Ovary (tissue), 3 donors: ENCODE data around the gene GALNT10.

Experiments used
- EP300 ChIP-seq: sonication (generic); formaldehyde crosslinking; IDR thresholded peaks from one replicate; pipeline ENCODE4 v1.6.1; 2017; ENCODE audit warnings: antibody characterized with exemption
- TF ChIP-seq, protein P1 (sequence below), 3 donors: fragments of 450-650 bp in 2 of 3; fragments of 200-600 bp in 1 of 3; IDR thresholded peaks; one replicate each; pipeline versions ENCODE4 v1.5.1 to v1.8.0; 2016 to 2022; ENCODE audit warnings: antibody characterized with exemption in 3 of 3, mild to moderate bottlenecking in 1 of 3
- donor health status: DM: no; HTN: no; CAD: no.

DNA sequence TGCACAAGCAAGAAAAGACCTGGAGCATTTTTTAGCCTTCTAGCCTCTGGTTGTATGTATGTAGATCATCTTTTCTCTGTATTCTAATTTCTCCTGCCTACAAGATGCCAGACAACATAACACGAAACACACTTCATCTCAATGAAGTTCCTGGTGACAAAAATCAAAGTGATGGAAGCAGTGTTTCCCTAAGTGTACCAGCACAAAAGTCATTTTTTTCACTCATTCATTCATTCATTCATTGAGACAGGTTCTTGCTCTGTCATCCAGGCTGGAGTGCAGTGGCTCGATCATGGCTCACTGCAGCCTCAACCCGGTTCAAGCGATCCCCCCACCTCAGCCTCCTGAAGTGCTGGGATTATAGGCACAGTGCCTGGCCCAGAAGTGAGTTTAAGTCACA, 183.7 kb downstream of the GALNT10 start:
- TF ChIP-seq EP300 = no peak
- TF ChIP-seq, protein P1, sequence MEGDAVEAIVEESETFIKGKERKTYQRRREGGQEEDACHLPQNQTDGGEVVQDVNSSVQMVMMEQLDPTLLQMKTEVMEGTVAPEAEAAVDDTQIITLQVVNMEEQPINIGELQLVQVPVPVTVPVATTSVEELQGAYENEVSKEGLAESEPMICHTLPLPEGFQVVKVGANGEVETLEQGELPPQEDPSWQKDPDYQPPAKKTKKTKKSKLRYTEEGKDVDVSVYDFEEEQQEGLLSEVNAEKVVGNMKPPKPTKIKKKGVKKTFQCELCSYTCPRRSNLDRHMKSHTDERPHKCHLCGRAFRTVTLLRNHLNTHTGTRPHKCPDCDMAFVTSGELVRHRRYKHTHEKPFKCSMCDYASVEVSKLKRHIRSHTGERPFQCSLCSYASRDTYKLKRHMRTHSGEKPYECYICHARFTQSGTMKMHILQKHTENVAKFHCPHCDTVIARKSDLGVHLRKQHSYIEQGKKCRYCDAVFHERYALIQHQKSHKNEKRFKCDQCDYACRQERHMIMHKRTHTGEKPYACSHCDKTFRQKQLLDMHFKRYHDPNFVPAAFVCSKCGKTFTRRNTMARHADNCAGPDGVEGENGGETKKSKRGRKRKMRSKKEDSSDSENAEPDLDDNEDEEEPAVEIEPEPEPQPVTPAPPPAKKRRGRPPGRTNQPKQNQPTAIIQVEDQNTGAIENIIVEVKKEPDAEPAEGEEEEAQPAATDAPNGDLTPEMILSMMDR (IDR thresholded peaks at IDR 0.05) = no peak
